ENCODE data around the gene ONECUT3.

GRCh38 chr19:1808395-1808731 is 55.1 kb downstream of the ONECUT3 start:
- TF ChIP-seq CTCF (IDR thresholded peaks at IDR 0.05; ENCODE audit: low read depth, low read length), result no peak
- no peak for TF ChIP-seq EZH2phosphoT487 (IDR thresholded peaks at IDR 0.05; ENCODE audit: low read depth)
